Body of pancreas (tissue), 4 donors: Measurements from ENCODE around the gene CSNK2A2.

ENCODE experiments used
- CTCF ChIP-seq, 7 experiments: fragments of 450-650 bp in 4 of 7; fragments of 200-600 bp in 3 of 7; sonication (generic) in 3 of 7; IDR thresholded peaks; one replicate each; pipeline ENCODE4 v1.5.1; 2016 to 2019; ENCODE audit warnings: antibody characterized with exemption in 7 of 7
- POLR2A ChIP-seq, 3 donors: fragments of 450-650 bp; IDR thresholded peaks; one replicate each; pipeline ENCODE4 v1.6.1; 2016; ENCODE audit warnings: antibody characterized with exemption in 3 of 3, mild to moderate bottlenecking in 2 of 3

- TF ChIP-seq POLR2A (IDR thresholded peaks at IDR 0.05), result no peak
- TF ChIP-seq CTCF (IDR thresholded peaks at IDR 0.05), result no peak
Observed at GRCh38 chr16:58234831-58235595, 37.1 kb upstream of the CSNK2A2 start.
